HG02571 (cell line): Measurements from ENCODE around the gene TCP11.
"Not testable (repeated sequence)": the region's sequence is repeated elsewhere in the genome, so short reads cannot be mapped to it uniquely, and the experiment has no call there.

Source experiments
- ATAC-seq: cut with Tn5 transposase; IDR thresholded peaks from one replicate; pipeline ENCODE4 v1.9.1; 2021; ENCODE audit warnings: mild to moderate bottlenecking, moderate library complexity; ENCODE audit not compliant: unreplicated experiment

The TCP11 gene

DNA sequence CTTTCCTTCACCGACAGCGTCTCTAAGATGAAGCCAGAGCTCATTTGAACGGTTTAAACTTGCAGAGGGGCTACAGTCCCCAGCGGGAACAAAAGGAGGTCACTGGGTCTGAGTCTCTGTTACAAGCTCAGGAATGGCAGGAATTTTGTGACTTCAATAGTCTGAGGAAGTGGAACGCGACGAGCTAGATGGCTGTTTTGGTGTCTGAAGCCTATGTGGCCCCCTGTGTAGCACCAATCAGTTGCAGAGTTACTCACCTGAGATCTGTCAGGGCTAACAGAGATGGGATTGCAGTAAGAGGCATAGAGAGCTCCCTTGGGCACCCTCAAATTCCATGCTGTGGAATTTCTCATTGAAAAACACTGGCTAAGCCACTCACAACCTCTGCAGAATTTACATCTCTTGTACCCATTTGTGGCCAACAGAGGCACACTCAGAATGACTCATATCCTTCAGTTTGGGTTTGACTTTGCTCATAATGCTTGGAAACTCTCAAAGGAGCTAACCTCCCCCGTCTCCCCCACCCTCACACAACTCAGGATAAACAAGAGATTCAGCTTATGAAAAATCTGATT, 7.1 kb upstream of the TCP11 start:
- ATAC-seq = no peak

DNA sequence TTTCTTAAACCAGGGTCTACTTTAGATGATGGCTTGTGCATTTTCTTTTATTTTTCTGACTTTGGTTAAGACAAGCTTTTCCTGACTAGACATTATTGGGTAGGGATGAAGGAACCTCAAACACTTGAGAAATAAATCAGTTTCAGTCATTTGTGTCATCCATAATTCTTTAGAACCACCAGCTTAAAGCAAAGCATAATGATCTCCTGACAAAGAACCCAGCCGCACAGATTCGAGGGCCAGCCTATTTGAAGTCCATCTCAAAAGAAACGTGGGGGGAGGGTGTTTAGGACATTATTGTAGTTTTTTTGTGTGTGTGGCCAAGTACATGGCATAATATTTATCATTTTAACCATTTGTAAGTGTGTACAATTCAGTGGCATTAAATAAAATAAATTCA, 6.3 kb upstream of the TCP11 start:
- ATAC-seq = no peak

GRCh38 chr6:35147026-35147425, 5.9 kb upstream of the TCP11 start:
- no peak for ATAC-seq

GRCh38 chr6:35146453-35146852, 5.3 kb upstream of the TCP11 start:
- no peak for ATAC-seq

- ATAC-seq = no peak
These were observed 4.6 kb upstream of the TCP11 start for GRCh38 chr6:35145757-35146156.

DNA sequence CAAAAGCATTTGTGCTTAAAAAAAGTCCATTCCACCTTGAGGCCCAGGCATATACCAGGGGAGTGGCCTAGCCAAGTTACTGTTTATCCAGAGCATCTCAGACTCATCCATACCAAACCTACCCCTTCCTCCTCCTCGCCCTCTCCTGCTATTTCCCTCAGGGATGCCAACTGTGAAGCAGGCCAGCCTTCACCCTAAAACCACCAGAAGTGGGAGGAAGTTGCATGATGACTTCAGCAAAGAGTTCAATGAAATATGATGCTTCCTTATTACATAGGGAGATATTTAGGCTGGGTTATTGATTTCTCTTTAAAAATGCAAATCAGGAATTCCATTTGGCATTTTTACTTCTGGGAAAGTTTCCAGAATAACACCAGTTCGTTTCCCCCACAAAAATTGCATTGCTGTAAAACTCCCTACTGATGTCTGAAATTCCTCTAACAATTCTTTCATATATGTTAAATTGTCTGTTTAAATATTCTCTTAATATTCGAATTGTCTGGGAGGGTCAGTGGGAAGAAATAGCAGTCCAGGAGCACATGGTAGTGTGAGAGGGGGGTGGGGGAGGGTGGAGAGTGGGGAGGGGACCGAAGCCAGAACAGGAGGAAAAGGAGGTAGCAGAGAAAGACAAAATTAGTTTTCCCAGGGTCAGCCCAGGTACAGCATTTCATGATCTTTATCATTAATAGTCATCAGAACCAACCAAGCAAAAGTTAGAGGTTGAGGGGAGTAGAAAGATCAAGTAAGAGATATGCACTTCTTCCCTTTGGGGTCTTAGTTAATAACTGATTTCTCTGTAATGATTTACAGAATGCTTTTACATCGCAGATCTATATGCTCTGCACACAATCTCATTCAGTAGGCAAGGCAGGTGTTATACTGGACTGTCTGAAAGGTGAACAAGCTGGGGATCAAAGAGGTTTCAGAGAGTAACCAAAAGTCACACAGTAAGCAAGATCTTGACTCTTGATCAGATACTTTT, 1.7 kb upstream of the TCP11 start:
- ATAC-seq = no peak

GRCh38 chr6:35140639-35141006, 516 bp downstream of the TCP11 start:
- no peak for ATAC-seq

DNA sequence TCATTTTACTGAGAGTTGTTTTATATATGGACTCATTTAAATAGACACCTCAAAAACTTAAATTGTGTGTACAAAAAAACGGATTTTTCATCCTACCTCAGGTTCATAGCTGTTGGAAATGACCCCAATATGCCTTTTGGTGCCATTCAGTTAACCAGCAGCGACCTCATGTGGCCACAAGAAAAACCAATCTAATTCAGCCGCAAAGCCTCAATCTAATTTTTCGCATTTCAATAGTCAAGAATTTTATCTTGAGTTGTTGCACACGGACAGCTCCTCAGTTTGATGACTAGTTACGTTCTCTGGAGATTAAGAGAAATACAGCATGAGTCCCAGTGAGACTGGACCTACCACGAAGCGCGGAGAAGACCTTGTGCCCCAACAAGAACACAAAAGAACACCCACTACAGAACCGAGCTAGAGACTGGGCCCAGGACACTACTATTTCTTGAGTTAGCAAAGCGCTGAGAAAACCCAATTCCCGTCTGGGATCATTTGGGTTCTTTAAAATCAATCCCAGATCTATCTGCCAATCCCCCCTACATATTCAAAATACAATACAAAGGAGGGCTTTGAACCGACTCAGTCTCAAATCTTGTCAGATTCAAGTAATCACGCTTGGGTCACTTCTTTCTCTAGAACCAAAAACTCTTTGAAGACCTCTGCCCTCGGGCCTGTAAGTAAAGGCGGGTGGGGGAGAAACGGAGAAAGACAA, 1.1 kb downstream of the TCP11 start:
- ATAC-seq = no peak

DNA sequence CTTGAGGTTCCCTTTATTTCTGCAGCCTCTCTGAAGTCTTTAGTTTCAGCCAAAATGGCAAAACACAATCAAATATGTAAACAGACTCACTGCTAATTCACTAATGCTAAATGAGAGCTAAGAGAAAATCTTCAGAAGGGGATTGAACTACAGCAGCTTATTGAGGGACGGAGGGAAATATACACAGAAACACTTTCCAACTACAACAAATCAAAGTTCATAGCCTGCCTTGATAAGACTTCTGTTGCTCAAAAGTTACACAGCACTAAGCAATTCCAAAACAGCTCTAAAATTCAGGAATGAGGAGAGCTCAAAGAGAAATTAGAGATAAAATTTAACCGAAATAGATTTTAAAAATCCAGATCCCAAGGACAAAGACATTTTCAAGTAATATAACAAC, 1.7 kb downstream of the TCP11 start:
- no peak for ATAC-seq

- not testable (repeated sequence) for ATAC-seq
These were observed 2.9 kb downstream of the TCP11 start for GRCh38 chr6:35138191-35138590.

DNA sequence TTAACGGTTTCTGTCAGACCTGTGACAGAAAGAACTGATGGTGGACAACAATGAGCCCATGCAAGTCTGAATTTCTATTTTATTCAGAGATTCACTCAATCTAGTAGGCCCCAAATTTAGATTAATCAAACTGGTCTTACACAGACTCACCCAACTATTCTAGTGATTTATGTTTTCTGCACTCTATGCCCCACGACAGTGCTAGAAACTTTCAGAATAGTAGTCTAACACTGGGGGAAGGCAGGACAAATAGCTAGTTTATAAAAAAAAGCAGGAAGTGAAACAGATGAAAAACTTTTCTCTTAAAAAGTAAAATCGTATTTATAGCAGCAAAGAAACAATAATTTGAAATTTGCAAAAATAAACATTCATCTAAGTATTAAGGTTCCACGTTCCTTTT, 5.0 kb downstream of the TCP11 start:
- ATAC-seq = no peak

- ATAC-seq = no peak
These were observed 12.6 kb downstream of the TCP11 start for GRCh38 chr6:35128496-35128895.

GRCh38 chr6:35128042-35128441, 13.1 kb downstream of the TCP11 start:
- no peak for ATAC-seq

GRCh38 chr6:35124356-35124755, 16.8 kb downstream of the TCP11 start:
- no peak for ATAC-seq

GRCh38 chr6:35120746-35121145, 20.4 kb downstream of the TCP11 start:
- no peak for ATAC-seq

GRCh38 chr6:35108309-35108885, 32.7 kb downstream of the TCP11 start:
- ATAC-seq = no peak

- ATAC-seq = not testable (repeated sequence)
These were observed 33.4 kb downstream of the TCP11 start for GRCh38 chr6:35107761-35108160.

DNA sequence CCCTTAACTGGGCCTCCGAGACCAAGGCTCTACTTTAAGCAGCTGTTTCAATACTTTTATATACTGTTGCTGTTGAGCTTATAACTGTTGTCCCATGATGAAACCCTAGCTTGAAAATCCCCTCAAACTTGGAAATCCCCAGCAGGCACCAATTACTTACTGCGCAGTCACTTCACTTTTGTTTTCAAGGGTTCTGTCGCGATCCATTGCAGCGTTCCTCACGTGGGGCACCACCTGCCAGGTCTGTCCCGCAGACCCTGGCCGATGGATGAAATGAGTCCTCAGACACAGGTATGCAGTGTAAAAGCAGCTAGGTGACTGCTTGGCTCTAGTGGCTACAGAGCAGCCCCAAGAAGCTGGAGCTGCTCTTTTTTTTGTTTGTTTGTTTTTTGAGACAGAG, 33.9 kb downstream of the TCP11 start:
- ATAC-seq = not testable (repeated sequence)

DNA sequence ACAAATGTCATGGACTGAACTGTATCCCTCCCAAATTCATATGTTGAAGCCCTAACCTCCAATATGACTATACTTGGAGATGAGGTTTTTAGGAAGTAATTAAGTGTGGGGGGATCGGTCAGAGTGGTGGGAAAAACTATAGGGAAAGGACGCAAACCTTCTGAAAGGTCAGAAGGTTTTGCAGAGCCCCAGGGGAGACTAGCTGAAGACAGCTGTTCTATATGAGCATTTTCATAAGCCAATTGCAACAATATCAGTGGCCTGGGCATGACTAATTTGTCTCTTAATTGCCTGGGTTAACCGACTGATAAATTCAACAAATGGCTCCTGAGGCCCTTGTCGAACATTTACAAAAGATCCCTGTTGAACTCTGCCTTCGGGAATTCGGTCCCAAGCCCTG, 35.1 kb downstream of the TCP11 start:
- not testable (repeated sequence) for ATAC-seq

DNA sequence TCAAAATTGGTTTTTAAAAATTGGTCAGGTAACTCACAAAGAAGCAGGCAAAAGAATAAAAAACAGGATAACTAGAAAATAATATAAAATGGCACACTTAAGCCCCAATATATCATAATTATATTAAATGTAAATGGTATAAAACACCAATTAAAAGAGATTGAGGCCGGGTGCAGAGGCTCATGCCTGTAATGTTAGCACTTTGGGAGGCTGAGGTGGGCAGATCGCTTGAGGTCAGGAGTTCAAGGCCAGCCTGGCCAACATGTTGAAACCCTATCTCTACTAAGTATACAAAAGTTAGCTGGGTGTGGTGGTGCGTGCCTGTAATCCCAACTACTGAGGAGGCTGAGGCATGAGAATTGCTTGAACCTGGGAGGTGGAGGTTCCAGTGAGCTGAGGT, 36.1 kb downstream of the TCP11 start:
- ATAC-seq = no peak

DNA sequence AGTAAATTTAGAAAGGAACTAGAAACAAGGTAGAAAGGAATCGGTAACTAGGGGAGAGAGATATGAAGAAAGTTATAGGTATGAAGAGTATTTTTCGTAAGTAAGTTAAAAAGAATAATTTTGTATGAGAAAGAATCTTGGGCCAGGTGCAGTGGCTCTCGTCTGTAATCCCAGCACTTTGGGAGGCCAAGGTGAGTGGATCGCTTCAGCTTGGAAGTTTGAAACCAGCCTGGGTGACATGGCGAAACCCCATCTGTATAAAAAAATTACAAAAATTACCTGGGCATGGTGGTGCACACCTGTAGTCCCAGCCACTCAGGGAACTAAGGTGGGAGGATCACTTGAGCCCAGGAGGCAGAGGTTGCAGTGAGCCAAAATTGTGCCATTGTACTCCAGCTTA, 42.0 kb downstream of the TCP11 start:
- no peak for ATAC-seq
